ENCODE data around the gene CHMP4A.

CHMP4A gene

GRCh38 chr14:24212924-24213865 is at the start of gene CHMP4A:
CHMP4A (minus strand) TSS chr14:24213488; CDS start chr14:24213439, 49 bp downstream.
- Mint-ChIP-seq H3K4me1 (ENCODE audit: low read depth) (peaks cover 68% of the 10 kb centered on the region), H3K27ac (peak within 1 kb of the TSS; percentile 97), H3K4me3 (peak within 1 kb of the TSS; percentile 94), H3K27me3 (no peaks in the 10 kb centered on the region), H3K9me3 (no peaks in the 10 kb centered on the region), H3K36me3 (ENCODE audit: low read depth) (peaks cover 88% of the 10 kb centered on the region)
- peak; percentile 93 for DNase-seq

- Mint-ChIP-seq H3K27ac (no peak overlapping the region), H3K9me3 (no peaks in the 10 kb centered on the region), H3K4me3 (no peak overlapping the region), H3K36me3 (ENCODE audit: low read depth) (peaks cover 34% of the 10 kb centered on the region), H3K4me1 (ENCODE audit: low read depth) (no peaks in the 10 kb centered on the region), H3K27me3 (no peaks in the 10 kb centered on the region)
- no peak for DNase-seq
Observed at GRCh38 chr14:24261969-24262327, 48.7 kb upstream of the CHMP4A start.

- DNase-seq = no peak
- peaks cover 34% of the 10 kb centered on the region for H3K36me3 Mint-ChIP-seq (ENCODE audit: low read depth)
- H3K4me1 Mint-ChIP-seq (ENCODE audit: low read depth) = no peaks in the 10 kb centered on the region
- no peak overlapping the region for H3K4me3 Mint-ChIP-seq
- no peaks in the 10 kb centered on the region for H3K9me3 Mint-ChIP-seq
- no peak overlapping the region for H3K27ac Mint-ChIP-seq
- no peaks in the 10 kb centered on the region for H3K27me3 Mint-ChIP-seq
Observed at GRCh38 chr14:24261256-24261968, 48.1 kb upstream of the CHMP4A start.

GRCh38 chr14:24260780-24261157 is 47.5 kb upstream of the CHMP4A start:
- H3K36me3 Mint-ChIP-seq (ENCODE audit: low read depth) = peaks cover 28% of the 10 kb centered on the region
- H3K27me3 Mint-ChIP-seq = no peaks in the 10 kb centered on the region
- DNase-seq = no peak
- no peaks in the 10 kb centered on the region for H3K4me1 Mint-ChIP-seq (ENCODE audit: low read depth)
- H3K9me3 Mint-ChIP-seq = no peaks in the 10 kb centered on the region
- H3K4me3 Mint-ChIP-seq = no peak overlapping the region
- no peak overlapping the region for H3K27ac Mint-ChIP-seq

GRCh38 chr14:24260026-24260779 is 46.9 kb upstream of the CHMP4A start:
- H3K4me3 Mint-ChIP-seq = no peak overlapping the region
- no peaks in the 10 kb centered on the region for H3K9me3 Mint-ChIP-seq
- H3K4me1 Mint-ChIP-seq (ENCODE audit: low read depth) = no peaks in the 10 kb centered on the region
- H3K27ac Mint-ChIP-seq = no peak overlapping the region
- no peaks in the 10 kb centered on the region for H3K27me3 Mint-ChIP-seq
- H3K36me3 Mint-ChIP-seq (ENCODE audit: low read depth) = peaks cover 29% of the 10 kb centered on the region
- no peak for DNase-seq

GRCh38 chr14:24259282-24260025 is 46.2 kb upstream of the CHMP4A start:
- no peak for DNase-seq
- no peaks in the 10 kb centered on the region for H3K27me3 Mint-ChIP-seq
- peaks cover 33% of the 10 kb centered on the region for H3K36me3 Mint-ChIP-seq (ENCODE audit: low read depth)
- H3K4me1 Mint-ChIP-seq (ENCODE audit: low read depth) = no peaks in the 10 kb centered on the region
- no peak overlapping the region for H3K27ac Mint-ChIP-seq
- H3K9me3 Mint-ChIP-seq = no peaks in the 10 kb centered on the region
- H3K4me3 Mint-ChIP-seq = no peak overlapping the region

- no peak overlapping the region for H3K4me3 Mint-ChIP-seq
- H3K4me1 Mint-ChIP-seq (ENCODE audit: low read depth) = no peaks in the 10 kb centered on the region
- no peak for DNase-seq
- H3K9me3 Mint-ChIP-seq = no peaks in the 10 kb centered on the region
- H3K27me3 Mint-ChIP-seq = no peaks in the 10 kb centered on the region
- no peak overlapping the region for H3K27ac Mint-ChIP-seq
- H3K36me3 Mint-ChIP-seq (ENCODE audit: low read depth) = peaks cover 36% of the 10 kb centered on the region
Observed at GRCh38 chr14:24258548-24259265, 45.4 kb upstream of the CHMP4A start.

GRCh38 chr14:24258119-24258518 is 44.8 kb upstream of the CHMP4A start:
- Mint-ChIP-seq H3K27ac (no peak overlapping the region), H3K36me3 (ENCODE audit: low read depth) (peaks cover 42% of the 10 kb centered on the region), H3K27me3 (no peaks in the 10 kb centered on the region), H3K4me1 (ENCODE audit: low read depth) (no peaks in the 10 kb centered on the region), H3K9me3 (no peaks in the 10 kb centered on the region), H3K4me3 (no peak overlapping the region)
- DNase-seq = no peak

- DNase-seq = no peak
- peaks cover 45% of the 10 kb centered on the region for H3K36me3 Mint-ChIP-seq (ENCODE audit: low read depth)
- H3K4me1 Mint-ChIP-seq (ENCODE audit: low read depth) = no peaks in the 10 kb centered on the region
- H3K27ac Mint-ChIP-seq = no peak overlapping the region
- no peaks in the 10 kb centered on the region for H3K9me3 Mint-ChIP-seq
- no peak overlapping the region for H3K4me3 Mint-ChIP-seq
- no peaks in the 10 kb centered on the region for H3K27me3 Mint-ChIP-seq
Observed at GRCh38 chr14:24256960-24257359, 43.7 kb upstream of the CHMP4A start.

GRCh38 chr14:24255931-24256711 is 42.8 kb upstream of the CHMP4A start:
- DNase-seq = no peak
- peaks cover 45% of the 10 kb centered on the region for H3K36me3 Mint-ChIP-seq (ENCODE audit: low read depth)
- no peaks in the 10 kb centered on the region for H3K27me3 Mint-ChIP-seq
- no peak overlapping the region for H3K4me3 Mint-ChIP-seq
- peaks cover 2% of the 10 kb centered on the region for H3K4me1 Mint-ChIP-seq (ENCODE audit: low read depth)
- no peaks in the 10 kb centered on the region for H3K9me3 Mint-ChIP-seq
- H3K27ac Mint-ChIP-seq = no peak overlapping the region

- DNase-seq = no peak
- no peak overlapping the region for H3K4me3 Mint-ChIP-seq
- no peaks in the 10 kb centered on the region for H3K9me3 Mint-ChIP-seq
- H3K36me3 Mint-ChIP-seq (ENCODE audit: low read depth) = peaks cover 45% of the 10 kb centered on the region
- H3K4me1 Mint-ChIP-seq (ENCODE audit: low read depth) = peaks cover 5% of the 10 kb centered on the region
- H3K27ac Mint-ChIP-seq = no peak overlapping the region
- H3K27me3 Mint-ChIP-seq = no peaks in the 10 kb centered on the region
Observed at GRCh38 chr14:24255438-24255837, 42.1 kb upstream of the CHMP4A start.

GRCh38 chr14:24254630-24255392 is 41.5 kb upstream of the CHMP4A start:
- peaks cover 11% of the 10 kb centered on the region for H3K4me1 Mint-ChIP-seq (ENCODE audit: low read depth)

More at GRCh38 chr14:24254630-24255392, 41.5 kb upstream of the CHMP4A start:
- H3K27ac Mint-ChIP-seq = no peak overlapping the region
- H3K36me3 Mint-ChIP-seq (ENCODE audit: low read depth) = peaks cover 43% of the 10 kb centered on the region
- no peaks in the 10 kb centered on the region for H3K27me3 Mint-ChIP-seq
- H3K9me3 Mint-ChIP-seq = no peaks in the 10 kb centered on the region
- no peak for DNase-seq
- H3K4me3 Mint-ChIP-seq = no peak overlapping the region
